Measurements from ENCODE around the gene SYNM.
"Not testable (repeated sequence)": the region's sequence is repeated elsewhere in the genome, so short reads cannot be mapped to it uniquely, and the experiment has no call there.

The SYNM gene

GRCh38 chr15:99110581-99111320 lies 5.9 kb downstream of the SYNM start:
- FAIRE-seq, result no peak
- DNase-seq (ENCODE audit: insufficient read length), result no peak
- TF ChIP-seq POLR2A (IDR thresholded peaks at IDR 0.05; ENCODE audit: low read depth, low read length) (no peak), TAF1 (IDR thresholded peaks at IDR 0.05; ENCODE audit: borderline replicate concordance, low read depth, low read length) (no peak), POLR2AphosphoS5 (IDR thresholded peaks at IDR 0.05; ENCODE audit: low read depth, low read length) (no peak)

GRCh38 chr15:99111641-99112040 lies 6.8 kb downstream of the SYNM start:
- not testable (repeated sequence) for FAIRE-seq; DNase-seq (ENCODE audit: insufficient read length)

- DNase-seq (ENCODE audit: insufficient read length) (no peak), FAIRE-seq (no peak)
- TF ChIP-seq POLR2A (IDR thresholded peaks at IDR 0.05; ENCODE audit: low read depth, low read length) (no peak), POLR2AphosphoS5 (IDR thresholded peaks at IDR 0.05; ENCODE audit: low read depth, low read length) (no peak), TAF1 (IDR thresholded peaks at IDR 0.05; ENCODE audit: borderline replicate concordance, low read depth, low read length) (no peak)
Observed at GRCh38 chr15:99113547-99114271, 8.8 kb downstream of the SYNM start.

GRCh38 chr15:99114511-99115299 lies 9.8 kb downstream of the SYNM start:
- no peak for TF ChIP-seq TAF1 (IDR thresholded peaks at IDR 0.05; ENCODE audit: borderline replicate concordance, low read depth, low read length)
- TF ChIP-seq POLR2AphosphoS5 (IDR thresholded peaks at IDR 0.05; ENCODE audit: low read depth, low read length), result no peak
- TF ChIP-seq POLR2A (IDR thresholded peaks at IDR 0.05; ENCODE audit: low read depth, low read length), result no peak
- DNase-seq (ENCODE audit: insufficient read length) (no peak), FAIRE-seq (no peak)

- DNase-seq (ENCODE audit: insufficient read length), result no peak
- no peak for FAIRE-seq
- TF ChIP-seq POLR2AphosphoS5 (IDR thresholded peaks at IDR 0.05; ENCODE audit: low read depth, low read length), result no peak
- no peak for TF ChIP-seq POLR2A (IDR thresholded peaks at IDR 0.05; ENCODE audit: low read depth, low read length)
- TF ChIP-seq TAF1 (IDR thresholded peaks at IDR 0.05; ENCODE audit: borderline replicate concordance, low read depth, low read length), result no peak
Observed at GRCh38 chr15:99115300-99116215, 10.7 kb downstream of the SYNM start.

- no peak for TF ChIP-seq TAF1 (IDR thresholded peaks at IDR 0.05; ENCODE audit: borderline replicate concordance, low read depth, low read length)
- no peak for FAIRE-seq
- DNase-seq (ENCODE audit: insufficient read length), result no peak
Observed at GRCh38 chr15:99117111-99117510, 12.2 kb downstream of the SYNM start.

GRCh38 chr15:99117563-99118257 lies 12.8 kb downstream of the SYNM start:
- no peak for FAIRE-seq
- DNase-seq (ENCODE audit: insufficient read length), result no peak
- TF ChIP-seq POLR2AphosphoS5 (IDR thresholded peaks at IDR 0.05; ENCODE audit: low read depth, low read length) (no peak), POLR2A (IDR thresholded peaks at IDR 0.05; ENCODE audit: low read depth, low read length) (no peak), TAF1 (IDR thresholded peaks at IDR 0.05; ENCODE audit: borderline replicate concordance, low read depth, low read length) (no peak)

- no peak for DNase-seq (ENCODE audit: insufficient read length)
- FAIRE-seq, result no peak
- TF ChIP-seq POLR2A (IDR thresholded peaks at IDR 0.05; ENCODE audit: low read depth, low read length) (no peak), TAF1 (IDR thresholded peaks at IDR 0.05; ENCODE audit: borderline replicate concordance, low read depth, low read length) (no peak), POLR2AphosphoS5 (IDR thresholded peaks at IDR 0.05; ENCODE audit: low read depth, low read length) (no peak)
Observed at GRCh38 chr15:99118258-99118632, 13.4 kb downstream of the SYNM start.

GRCh38 chr15:99118801-99119546 lies 14.1 kb downstream of the SYNM start:
- FAIRE-seq (no peak), DNase-seq (ENCODE audit: insufficient read length) (no peak)
- TF ChIP-seq POLR2AphosphoS5 (IDR thresholded peaks at IDR 0.05; ENCODE audit: low read depth, low read length) (no peak), TAF1 (IDR thresholded peaks at IDR 0.05; ENCODE audit: borderline replicate concordance, low read depth, low read length) (no peak), POLR2A (IDR thresholded peaks at IDR 0.05; ENCODE audit: low read depth, low read length) (no peak)
